OCI-LY7 (cell line): ENCODE data around the gene RFX3.

Source experiments
- CTCF ChIP-seq: fragments of 200-600 bp; sonication (generic); conservative IDR thresholded peaks from 2 replicates; pipeline ENCODE4 v1.5.1; 2014; ENCODE audit warnings: mild to moderate bottlenecking, antibody characterized with exemption, low read length, moderate library complexity, mixed read lengths
- EZH2phosphoT487 ChIP-seq: fragments of 200-600 bp; sonication (generic); IDR thresholded peaks from 2 replicates; pipeline ENCODE4 v1.6.1; 2018; ENCODE audit warnings: low read depth, borderline replicate concordance, mild to moderate bottlenecking, mixed run types, antibody characterized with exemption, low read length, moderate library complexity, mixed read lengths

- TF ChIP-seq CTCF (no peak), EZH2phosphoT487 (no peak)
Measured at GRCh38 chr9:3250741-3251140, 275.1 kb downstream of the RFX3 start.
